AG09319 (cell line): ENCODE results near the gene MYPOP.
"Not testable (repeated sequence)": the region's sequence is repeated elsewhere in the genome, so short reads cannot be mapped to it uniquely, and the experiment has no call there.

ENCODE experiments used
- DNase-seq: peaks from one replicate; pipeline ENCODE4 v3.0.0-alpha.2; 2010; ENCODE audit warnings: low read depth; ENCODE audit errors: extremely low read depth
- TF ChIP-seq, protein P1 (sequence below): IDR thresholded peaks from 2 replicates; pipeline ENCODE4 v1.5.1; 2011; ENCODE audit warnings: low read depth, mild to moderate bottlenecking, inconsistent platforms, low read length, moderate library complexity

Gene MYPOP

DNA sequence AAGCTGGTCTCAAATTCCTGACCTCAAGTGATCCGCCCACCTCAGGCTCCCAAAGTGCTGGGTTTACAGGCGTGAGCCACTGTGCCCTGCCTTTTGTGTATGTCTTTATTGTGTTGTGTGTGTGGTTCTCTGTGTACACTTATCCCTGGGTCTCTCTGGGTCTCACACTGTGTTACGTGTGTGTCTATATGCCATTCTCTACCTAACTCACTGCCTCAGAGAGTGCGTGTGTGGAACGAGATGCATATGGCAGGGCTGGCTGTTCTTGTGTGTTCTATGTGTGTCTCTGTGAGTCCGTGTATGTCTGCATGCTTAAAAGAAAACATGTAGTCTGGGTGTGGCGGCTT is 27.8 kb downstream of the MYPOP start:
- TF ChIP-seq, protein P1, sequence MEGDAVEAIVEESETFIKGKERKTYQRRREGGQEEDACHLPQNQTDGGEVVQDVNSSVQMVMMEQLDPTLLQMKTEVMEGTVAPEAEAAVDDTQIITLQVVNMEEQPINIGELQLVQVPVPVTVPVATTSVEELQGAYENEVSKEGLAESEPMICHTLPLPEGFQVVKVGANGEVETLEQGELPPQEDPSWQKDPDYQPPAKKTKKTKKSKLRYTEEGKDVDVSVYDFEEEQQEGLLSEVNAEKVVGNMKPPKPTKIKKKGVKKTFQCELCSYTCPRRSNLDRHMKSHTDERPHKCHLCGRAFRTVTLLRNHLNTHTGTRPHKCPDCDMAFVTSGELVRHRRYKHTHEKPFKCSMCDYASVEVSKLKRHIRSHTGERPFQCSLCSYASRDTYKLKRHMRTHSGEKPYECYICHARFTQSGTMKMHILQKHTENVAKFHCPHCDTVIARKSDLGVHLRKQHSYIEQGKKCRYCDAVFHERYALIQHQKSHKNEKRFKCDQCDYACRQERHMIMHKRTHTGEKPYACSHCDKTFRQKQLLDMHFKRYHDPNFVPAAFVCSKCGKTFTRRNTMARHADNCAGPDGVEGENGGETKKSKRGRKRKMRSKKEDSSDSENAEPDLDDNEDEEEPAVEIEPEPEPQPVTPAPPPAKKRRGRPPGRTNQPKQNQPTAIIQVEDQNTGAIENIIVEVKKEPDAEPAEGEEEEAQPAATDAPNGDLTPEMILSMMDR, result no peak

DNA sequence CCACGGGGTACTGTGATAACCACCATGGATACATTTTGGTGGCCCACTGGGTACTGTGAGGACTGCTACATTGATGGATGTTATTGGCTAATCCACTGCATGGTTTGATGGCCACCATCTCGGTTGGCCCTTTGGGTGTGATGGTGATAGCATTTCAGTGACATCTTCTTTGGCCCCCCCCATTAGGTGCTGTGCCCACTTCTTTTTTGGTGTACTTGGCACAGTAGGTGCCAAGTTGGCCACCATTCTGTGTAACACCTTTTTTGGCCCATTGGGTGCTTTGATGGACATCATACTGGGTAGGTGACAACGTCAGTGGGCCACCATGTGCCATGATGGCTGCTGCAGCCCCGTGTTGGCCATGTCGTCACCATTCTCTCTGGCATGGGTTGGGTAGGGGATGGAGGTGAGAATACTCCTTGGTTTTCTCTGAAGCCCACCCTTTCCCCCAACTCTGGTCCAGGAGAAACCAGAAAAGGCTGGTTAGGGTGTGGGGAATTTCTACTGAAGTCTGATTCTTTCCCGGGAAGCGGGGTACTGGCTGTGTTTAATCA is 29.1 kb downstream of the MYPOP start:
- no peak for DNase-seq

More for the DNA sequence above, 27.8 kb downstream of the MYPOP start:
- DNase-seq, result no peak

DNA sequence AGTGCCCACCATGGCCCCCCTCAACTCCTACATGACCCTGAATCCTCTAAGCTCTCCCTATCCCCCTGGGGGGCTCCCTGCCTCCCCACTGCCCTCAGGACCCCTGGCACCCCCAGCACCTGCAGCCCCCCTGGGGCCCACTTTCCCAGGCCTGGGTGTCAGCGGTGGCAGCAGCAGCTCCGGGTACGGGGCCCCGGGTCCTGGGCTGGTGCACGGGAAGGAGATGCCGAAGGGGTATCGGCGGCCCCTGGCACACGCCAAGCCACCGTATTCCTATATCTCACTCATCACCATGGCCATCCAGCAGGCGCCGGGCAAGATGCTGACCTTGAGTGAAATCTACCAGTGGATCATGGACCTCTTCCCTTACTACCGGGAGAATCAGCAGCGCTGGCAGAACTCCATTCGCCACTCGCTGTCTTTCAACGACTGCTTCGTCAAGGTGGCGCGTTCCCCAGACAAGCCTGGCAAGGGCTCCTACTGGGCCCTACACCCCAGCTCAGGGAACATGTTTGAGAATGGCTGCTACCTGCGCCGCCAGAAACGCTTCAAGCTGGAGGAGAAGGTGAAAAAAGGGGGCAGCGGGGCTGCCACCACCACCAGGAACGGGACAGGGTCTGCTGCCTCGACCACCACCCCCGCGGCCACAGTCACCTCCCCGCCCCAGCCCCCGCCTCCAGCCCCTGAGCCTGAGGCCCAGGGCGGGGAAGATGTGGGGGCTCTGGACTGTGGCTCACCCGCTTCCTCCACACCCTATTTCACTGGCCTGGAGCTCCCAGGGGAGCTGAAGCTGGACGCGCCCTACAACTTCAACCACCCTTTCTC is 30.1 kb downstream of the MYPOP start:
- no peak for DNase-seq
- TF ChIP-seq, protein P1, result no peak

More for the DNA sequence above, 29.1 kb downstream of the MYPOP start:
- TF ChIP-seq, protein P1, result no peak

DNA sequence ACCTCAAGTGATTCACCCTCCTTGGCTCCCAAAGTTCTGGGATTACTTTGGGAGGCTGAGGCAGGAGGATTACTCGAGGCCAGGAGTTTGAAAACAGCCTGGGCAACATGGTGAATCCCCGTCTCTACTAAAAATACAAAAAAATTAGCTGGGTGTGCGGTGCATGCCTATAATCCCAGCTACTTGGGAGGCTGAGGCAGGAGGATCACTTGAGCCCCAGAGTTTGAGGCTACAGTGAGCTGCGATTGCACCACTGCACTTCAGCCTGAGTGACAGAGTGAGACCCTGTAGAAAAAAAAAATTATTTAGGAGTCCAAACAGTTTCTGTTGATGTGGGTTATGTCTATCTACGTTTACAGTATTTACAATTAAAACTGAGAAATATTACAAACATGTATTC is 31.6 kb downstream of the MYPOP start:
- TF ChIP-seq, protein P1, result no peak
- no peak for DNase-seq

DNA sequence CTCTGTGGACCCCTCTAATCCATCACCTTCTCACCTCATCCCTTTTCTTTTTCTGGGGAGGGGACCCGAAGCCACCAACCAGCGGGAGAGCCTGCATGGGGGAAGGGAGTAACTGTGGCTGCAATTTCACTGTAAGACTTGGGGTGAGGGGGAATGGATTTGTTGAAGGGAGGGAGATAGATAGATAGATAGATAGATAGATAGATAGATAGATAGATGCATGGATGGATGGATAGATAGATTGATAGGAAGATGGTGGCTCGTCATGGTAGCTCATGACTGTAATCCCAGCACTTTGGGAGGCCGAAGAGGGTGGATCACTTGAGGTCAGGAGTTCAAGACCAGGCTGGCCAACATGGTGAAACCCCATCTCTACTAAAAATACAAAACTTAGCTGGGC is 35.2 kb downstream of the MYPOP start:
- DNase-seq, result not testable (repeated sequence)

DNA sequence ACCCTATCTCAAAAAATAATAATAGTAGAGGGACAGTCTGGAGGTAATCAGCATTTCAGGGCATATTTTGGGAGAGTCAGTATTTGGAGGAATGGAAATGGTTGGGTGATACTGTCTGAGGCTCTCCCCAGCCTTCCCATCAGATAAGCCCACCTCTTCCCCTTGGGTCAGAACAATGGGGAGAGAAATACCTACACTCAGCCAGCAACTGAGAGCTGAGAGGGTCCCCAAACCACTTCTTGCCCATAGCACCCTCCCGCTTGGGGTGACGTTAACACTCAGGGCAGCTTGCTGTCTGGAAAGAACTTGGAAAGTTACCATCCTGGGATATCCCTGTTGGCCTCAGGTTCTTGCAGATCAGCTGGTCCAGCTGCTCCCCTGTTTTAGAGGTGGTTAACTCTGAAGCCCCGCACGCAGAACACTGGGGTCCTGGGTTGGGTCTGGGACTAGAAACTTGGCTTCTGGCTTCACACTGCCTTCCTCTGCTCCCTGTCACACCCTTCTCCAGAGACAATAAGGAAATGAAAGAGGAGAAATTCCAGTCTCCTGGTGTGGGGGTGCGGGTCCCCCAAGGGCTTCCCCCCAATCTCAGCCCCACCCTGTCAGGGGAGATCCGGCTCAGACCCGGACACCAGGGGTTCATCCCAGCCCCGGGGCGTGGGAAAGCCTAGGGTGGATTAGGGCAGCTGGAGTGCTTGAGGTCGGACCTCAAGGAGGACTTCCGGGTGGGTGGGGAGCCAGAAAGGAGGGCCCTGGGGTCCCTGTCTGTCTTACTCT is 35.8 kb downstream of the MYPOP start:
- DNase-seq, result no peak
- TF ChIP-seq, protein P1, result no peak

DNA sequence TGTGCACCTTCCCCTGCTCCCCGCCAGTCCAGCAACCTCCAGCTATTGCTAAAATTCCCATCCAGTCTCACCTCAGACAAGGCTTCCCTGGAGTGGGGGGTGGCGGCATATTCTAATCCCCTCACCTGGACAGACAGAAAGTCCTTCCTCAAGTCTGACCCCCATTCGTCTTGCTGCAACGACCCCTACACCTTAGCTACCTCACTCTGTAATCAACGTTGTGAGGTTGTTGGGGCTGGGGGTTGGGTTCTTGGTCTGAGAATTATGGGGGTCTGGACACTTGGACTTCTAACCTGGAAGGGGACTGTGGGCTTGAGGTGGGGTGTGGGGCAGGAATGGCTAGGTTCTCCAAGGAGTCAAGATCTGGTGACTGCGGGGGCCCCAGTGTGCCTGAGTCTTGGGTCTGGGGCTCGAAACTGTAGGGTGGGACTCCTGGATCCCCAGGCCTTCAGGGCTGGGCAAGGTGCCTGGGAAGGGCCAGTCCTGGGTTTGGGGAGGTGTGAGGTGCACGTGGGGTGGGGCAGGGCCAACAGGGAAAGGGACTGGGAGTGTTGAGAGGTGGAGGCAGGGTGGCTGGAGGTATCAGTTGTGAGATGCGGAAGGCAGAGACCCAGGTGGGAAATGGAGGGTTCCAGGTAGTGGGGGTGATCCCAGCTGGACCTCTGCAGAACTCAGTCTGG is 37.0 kb downstream of the MYPOP start:
- DNase-seq, result no peak
- TF ChIP-seq, protein P1, result no peak
